CD8-positive, alpha-beta memory T cell (primary cell): ENCODE results near the gene METTL9. TPM values are rescaled to one million over a fixed set of nuclear protein-coding genes. Genes with fewer than 3 reads are reported as not detected.
"Not testable (repeated sequence)": the region's sequence is repeated elsewhere in the genome, so short reads cannot be mapped to it uniquely, and the experiment has no call there.

Experiments used
- CTCF ChIA-PET: fragments of 350-600 bp; sonication (Branson Sonifier 250); formaldehyde crosslinking; loops from one replicate; lab custom pipeline; 2021; ENCODE audit warnings: antibody characterized with exemption; lab: Charles Lee
- POLR2A ChIA-PET: fragments of 350-600 bp; sonication (Branson Sonifier 250); formaldehyde crosslinking; loops from one replicate; lab custom pipeline; 2021; ENCODE audit warnings: antibody characterized with exemption; lab: Charles Lee
- DNase-seq, 5 donors: peaks; one replicate each; pipeline versions ENCODE4 v3.0.0 to v3.0.0-alpha.2; 2020 to 2022; ENCODE audit warnings: mixed read lengths in 1 of 5
- H3K27ac ChIP-seq: one replicate; pipeline ENCODE4 v1.7.0; 2013; ENCODE audit warnings: low read depth, mild to moderate bottlenecking, low read length, moderate library complexity
- H3K27me3 ChIP-seq: 2 replicates; pipeline ENCODE4 v1.7.0; 2013; ENCODE audit warnings: low read length, mild to moderate bottlenecking; ENCODE audit not compliant: insufficient read depth, poor library complexity, severe bottlenecking
- H3K36me3 ChIP-seq: 2 replicates; pipeline ENCODE4 v1.7.0; 2013; ENCODE audit warnings: mild to moderate bottlenecking, low read length, moderate library complexity; ENCODE audit not compliant: insufficient read depth
- H3K4me1 ChIP-seq: 2 replicates; pipeline ENCODE4 v1.7.0; 2013; ENCODE audit warnings: mild to moderate bottlenecking, low read length, moderate library complexity; ENCODE audit not compliant: insufficient read depth
- H3K4me3 ChIP-seq: 2 replicates; pipeline ENCODE4 v1.7.0; 2013; ENCODE audit warnings: mild to moderate bottlenecking, low read length
- H3K9me3 ChIP-seq: 2 replicates; pipeline ENCODE4 v1.7.0; 2013; ENCODE audit warnings: mild to moderate bottlenecking, low read length
- H3K27ac Mint-ChIP-seq, 8 donors: one replicate each; pipeline ENCODE4 v1.8.0; 2020 to 2021; ENCODE audit warnings: mixed read lengths in 8 of 8, mild to moderate bottlenecking in 6 of 8, inconsistent platforms in 3 of 8, moderate library complexity in 3 of 8
- H3K27me3 Mint-ChIP-seq, 2 donors: one replicate each; pipeline ENCODE4 v1.8.0; 2020 to 2021; ENCODE audit warnings: mixed read lengths in 2 of 2, mild to moderate bottlenecking in 1 of 2, moderate library complexity in 1 of 2
- H3K36me3 Mint-ChIP-seq, 3 donors: one replicate each; pipeline ENCODE4 v1.8.0; 2020 to 2021; ENCODE audit warnings: mixed read lengths in 3 of 3, inconsistent platforms in 1 of 3, mild to moderate bottlenecking in 1 of 3
- H3K4me1 Mint-ChIP-seq, 3 donors: one replicate each; pipeline ENCODE4 v1.8.0; 2020 to 2021; ENCODE audit warnings: mixed read lengths in 3 of 3, inconsistent platforms in 1 of 3, mild to moderate bottlenecking in 1 of 3
- H3K4me3 Mint-ChIP-seq, 7 donors: one replicate each; pipeline ENCODE4 v1.8.0; 2020 to 2021; ENCODE audit warnings: mixed read lengths in 7 of 7, mild to moderate bottlenecking in 6 of 7, moderate library complexity in 4 of 7, inconsistent platforms in 2 of 7
- H3K9me3 Mint-ChIP-seq, 5 donors: one replicate each; pipeline ENCODE4 v1.8.0; 2020 to 2022; ENCODE audit warnings: mixed read lengths in 5 of 5, mild to moderate bottlenecking in 3 of 5, moderate library complexity in 2 of 5, inconsistent platforms in 1 of 5
- polyA plus RNA-seq: library from polyadenylated mRNA; unstranded; fragments of 300-500 nt; fragmentation: Illumina TruSeq; gene quantifications from one replicate; pipeline ENCODE4 v1.2.3, GENCODE V29; 2021
- total RNA-seq, 2 experiments: library from RNA; stranded (reverse); gene quantifications; one replicate each; pipeline ENCODE4 v1.2.3, GENCODE V29; 2021

The METTL9 gene
- total and polyA plus RNA-seq, 3 experiments from 2014 or later = 73.8 to 120 (median 74.2) TPM

DNA sequence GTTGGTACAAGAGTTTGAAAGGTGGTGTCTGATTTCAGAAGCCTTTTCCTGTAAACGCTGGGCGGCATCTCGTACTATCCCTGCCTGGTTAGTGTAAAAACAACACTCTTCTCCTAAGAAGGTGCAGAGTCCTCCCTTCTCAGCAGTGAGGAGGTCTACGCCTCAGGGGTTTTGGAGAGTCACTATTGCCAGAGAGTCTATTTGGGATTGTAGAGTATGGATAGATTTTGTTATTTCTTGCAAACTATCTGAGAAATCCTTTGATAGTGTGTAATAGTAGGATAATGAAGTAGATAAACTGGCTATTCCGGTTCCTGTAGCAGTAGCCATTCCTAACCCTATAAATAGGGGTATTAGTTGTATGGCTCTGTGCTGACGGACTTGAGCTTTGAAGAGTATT lies 31.5 kb downstream of the METTL9 start:
- H3K9me3 Mint-ChIP-seq, H3K27ac ChIP-seq, H3K4me3 Mint-ChIP-seq, H3K4me3 ChIP-seq, H3K9me3 ChIP-seq, H3K27me3 ChIP-seq, DNase-seq, H3K27me3 Mint-ChIP-seq, POLR2A ChIA-PET, H3K36me3 ChIP-seq: not testable (repeated sequence)
- H3K36me3 Mint-ChIP-seq = peaks cover 8 to 78% (median 15%) of the 10 kb centered on the region in 3 donors
- peaks cover 13% of the 10 kb centered on the region for H3K4me1 ChIP-seq
- H3K27ac Mint-ChIP-seq = peak overlapping the region in 1 of 8 donors; percentile 47
- CTCF ChIA-PET = interaction anchor here (1.8 kb wide), 1 partner anchor 10 kb away, joined by 5 read pairs; no protein-coding TSS in a partner anchor
- peaks cover 15 to 20% (median 17%) of the 10 kb centered on the region in 3 donors for H3K4me1 Mint-ChIP-seq

- H3K4me1 ChIP-seq, H3K4me3 Mint-ChIP-seq, H3K27ac ChIP-seq, H3K9me3 ChIP-seq, H3K27me3 Mint-ChIP-seq, H3K27ac Mint-ChIP-seq, H3K9me3 Mint-ChIP-seq, H3K27me3 ChIP-seq, H3K4me3 ChIP-seq, DNase-seq, POLR2A ChIA-PET, H3K36me3 ChIP-seq: not testable (repeated sequence)
- CTCF ChIA-PET = interaction anchor here (1.8 kb wide), 1 partner anchor 9 kb away, joined by 5 read pairs; no protein-coding TSS in a partner anchor
- Mint-ChIP-seq H3K36me3 (peaks cover 8 to 79% (median 12%) of the 10 kb centered on the region in 3 donors), H3K4me1 (peaks cover 14 to 18% (median 17%) of the 10 kb centered on the region in 3 donors)
Observed at GRCh38 chr16:21631376-21631775, 32.0 kb downstream of the METTL9 start.

DNA sequence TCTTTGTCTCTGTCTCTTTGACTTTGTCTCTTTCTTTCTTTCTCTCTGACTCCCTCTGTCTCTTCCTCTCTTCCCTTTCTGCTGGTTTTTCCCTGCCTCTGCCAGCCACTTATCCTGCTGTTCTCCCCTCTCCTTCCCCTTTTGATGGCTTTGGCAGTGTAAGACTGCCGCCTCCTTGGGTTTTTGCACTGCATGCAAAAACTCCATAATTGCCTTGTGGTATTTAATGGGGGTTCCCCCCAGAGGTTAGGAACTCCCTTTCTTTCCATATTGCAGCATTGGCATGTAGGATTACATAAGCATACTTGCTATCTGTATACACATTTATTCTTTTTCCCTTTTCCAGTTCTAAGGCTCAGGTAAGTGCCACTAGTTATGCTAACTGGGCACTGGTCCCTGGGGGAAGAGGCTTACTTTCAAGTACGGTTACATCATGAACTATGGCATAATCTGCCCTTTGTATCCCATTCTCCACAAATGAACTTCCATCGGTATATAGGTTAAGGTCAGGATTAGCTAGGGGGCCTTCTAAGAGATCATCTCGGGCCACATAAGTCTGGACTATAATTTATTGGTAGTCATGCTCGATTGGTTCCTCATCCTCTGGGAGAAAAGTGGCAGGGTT lies 32.7 kb downstream of the METTL9 start:
- POLR2A ChIA-PET, DNase-seq, H3K4me3 ChIP-seq, H3K4me1 ChIP-seq, H3K4me3 Mint-ChIP-seq, H3K9me3 Mint-ChIP-seq, H3K27me3 ChIP-seq, CTCF ChIA-PET, H3K9me3 ChIP-seq, H3K27me3 Mint-ChIP-seq, H3K27ac ChIP-seq, H3K36me3 ChIP-seq: not testable (repeated sequence)
- Mint-ChIP-seq H3K4me1 (peaks cover 7 to 16% (median 11%) of the 10 kb centered on the region in 3 donors), H3K36me3 (peaks cover 8 to 74% (median 10%) of the 10 kb centered on the region in 3 donors), H3K27ac (peak overlapping the region in 4 of 8 donors; percentile 16 to 87 (median 70))

- ChIA-PET CTCF (interaction anchor here (1.5 kb wide), 2 partner anchors 23 to 75 kb away, joined by 3 read pairs; no protein-coding TSS in a partner anchor), POLR2A (no interaction called here)
- Histone ChIP-seq H3K4me1 (peaks cover 18% of the 10 kb centered on the region), H3K9me3 (no peaks in the 10 kb centered on the region), H3K4me3 (no peak overlapping the region), H3K27me3 (no peaks in the 10 kb centered on the region), H3K27ac (no peak overlapping the region), H3K36me3 (peaks cover 3% of the 10 kb centered on the region)
- Mint-ChIP-seq H3K27me3 (no peaks in the 10 kb centered on the region), H3K4me3 (no peak overlapping the region), H3K4me1 (peaks cover 21 to 29% (median 28%) of the 10 kb centered on the region in 3 donors), H3K36me3 (peaks cover 4 to 56% (median 5%) of the 10 kb centered on the region in 3 donors), H3K9me3 (no peaks in the 10 kb centered on the region), H3K27ac (peak overlapping the region in 1 of 8 donors; percentile 38)
- no peak for DNase-seq
Observed at GRCh38 chr16:21634216-21634615, 34.8 kb downstream of the METTL9 start.

DNA sequence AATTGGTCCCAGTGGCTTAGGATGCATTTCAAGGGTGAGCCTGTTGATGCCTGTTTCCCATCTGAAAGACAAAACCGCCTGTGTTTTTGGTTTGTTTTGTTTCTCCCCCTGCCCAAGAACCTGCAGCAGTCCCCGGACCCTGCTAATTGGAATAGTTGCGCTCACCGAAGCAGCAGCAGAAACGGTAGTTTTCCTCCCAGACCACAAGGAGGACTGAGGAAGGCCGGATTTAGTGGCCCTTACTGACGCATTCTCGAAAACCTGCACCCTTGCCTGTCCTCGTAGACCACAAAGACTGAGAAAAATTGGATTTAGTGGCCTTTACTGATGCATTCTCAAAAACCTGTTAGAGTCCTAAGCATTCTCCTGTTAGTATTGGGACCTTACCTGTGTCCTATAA lies 36.3 kb downstream of the METTL9 start:
- H3K4me1 Mint-ChIP-seq = peaks cover 26 to 35% (median 34%) of the 10 kb centered on the region in 3 donors
- DNase-seq, H3K9me3 Mint-ChIP-seq, H3K9me3 ChIP-seq, H3K36me3 ChIP-seq, CTCF ChIA-PET, H3K4me3 ChIP-seq, H3K27me3 ChIP-seq, H3K27ac ChIP-seq, H3K4me3 Mint-ChIP-seq, POLR2A ChIA-PET, H3K27me3 Mint-ChIP-seq: not testable (repeated sequence)
- peaks cover 0 to 47% (median 3%) of the 10 kb centered on the region in 3 donors for H3K36me3 Mint-ChIP-seq
- peaks cover 30% of the 10 kb centered on the region for H3K4me1 ChIP-seq
- peak overlapping the region in 4 of 8 donors; percentile 36 to 64 (median 48) for H3K27ac Mint-ChIP-seq

DNA sequence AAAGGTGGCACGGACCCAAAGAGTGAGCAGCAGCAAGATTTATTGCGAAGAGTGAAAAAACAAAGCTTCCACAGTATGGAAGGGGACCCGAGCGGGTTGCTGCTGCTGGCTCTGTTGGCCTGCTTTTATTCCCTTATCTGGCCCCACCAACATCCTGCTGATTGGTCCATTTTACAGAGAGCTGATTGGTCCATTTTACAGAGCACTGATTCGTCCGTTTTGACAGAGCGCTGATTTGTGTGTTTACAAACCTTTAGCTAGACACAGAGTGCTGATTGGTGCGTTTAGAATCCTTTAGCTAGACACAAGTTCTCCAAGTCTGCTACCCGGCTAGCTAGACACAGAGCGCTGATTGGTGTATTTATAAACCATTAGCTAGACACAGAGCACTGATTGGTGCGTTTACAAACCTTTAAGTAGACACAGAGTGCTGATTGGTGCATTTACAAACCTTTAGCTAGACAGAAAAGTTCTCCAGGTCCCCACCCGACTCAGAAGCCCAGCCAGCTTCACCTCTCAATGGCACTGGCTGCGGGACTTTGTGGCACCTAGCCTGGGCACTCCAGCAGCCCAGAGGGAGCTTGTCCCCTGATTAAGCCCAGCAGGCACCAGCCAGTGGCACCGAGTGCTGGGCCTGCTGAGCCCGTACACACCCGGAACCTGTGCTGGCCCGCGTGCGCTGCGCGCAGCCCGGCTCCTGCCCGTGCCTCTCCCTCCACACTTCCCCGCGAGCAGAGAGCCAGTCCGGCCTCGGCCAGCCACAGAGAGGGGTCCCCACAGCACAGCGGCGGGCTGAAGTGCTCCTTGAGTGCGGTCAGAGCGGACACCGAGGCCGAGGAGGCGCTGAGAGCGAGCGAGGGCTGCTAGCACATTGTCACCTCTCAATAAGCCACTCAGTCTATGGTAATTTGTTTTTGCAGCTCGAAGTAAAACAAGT lies 37.9 kb downstream of the METTL9 start:
- DNase-seq = no peak
- H3K27ac ChIP-seq = no peak overlapping the region
- H3K36me3 ChIP-seq = no peaks in the 10 kb centered on the region
- ChIA-PET CTCF (interaction anchor here (1.1 to 7.5 kb wide), 7 partner anchors 14 to 71 kb away, joined by 3 to 54 read pairs (median 4); no protein-coding TSS in a partner anchor), POLR2A (no interaction called here)
- H3K4me1 Mint-ChIP-seq = peaks cover 29 to 39% (median 38%) of the 10 kb centered on the region in 3 donors
- H3K9me3 Mint-ChIP-seq = no peaks in the 10 kb centered on the region
- no peaks in the 10 kb centered on the region for H3K9me3 ChIP-seq
- peaks cover 0 to 36% (median 4%) of the 10 kb centered on the region in 3 donors for H3K36me3 Mint-ChIP-seq
- no peak overlapping the region for H3K4me3 ChIP-seq
- no peaks in the 10 kb centered on the region for H3K27me3 Mint-ChIP-seq
- H3K27ac Mint-ChIP-seq = peak overlapping the region; percentile 44 to 85 (median 62)
- no peak overlapping the region for H3K4me3 Mint-ChIP-seq
- no peaks in the 10 kb centered on the region for H3K27me3 ChIP-seq
- H3K4me1 ChIP-seq = peaks cover 30% of the 10 kb centered on the region

GRCh38 chr16:21638573-21638975 lies 39.2 kb downstream of the METTL9 start:
- Histone ChIP-seq H3K9me3 (no peaks in the 10 kb centered on the region), H3K4me3 (no peak overlapping the region), H3K27me3 (no peaks in the 10 kb centered on the region), H3K36me3 (no peaks in the 10 kb centered on the region), H3K27ac (no peak overlapping the region), H3K4me1 (peaks cover 30% of the 10 kb centered on the region)
- ChIA-PET CTCF (interaction anchor here (1.1 to 7.5 kb wide), 6 partner anchors 11 to 55 kb away, joined by 3 to 54 read pairs (median 5); no protein-coding TSS in a partner anchor), POLR2A (no interaction called here)
- no peaks in the 10 kb centered on the region for H3K27me3 Mint-ChIP-seq
- peaks cover 29 to 39% (median 39%) of the 10 kb centered on the region in 3 donors for H3K4me1 Mint-ChIP-seq
- H3K27ac Mint-ChIP-seq = peak overlapping the region; percentile 14 to 89 (median 82)
- H3K36me3 Mint-ChIP-seq = peaks cover 0 to 30% (median 4%) of the 10 kb centered on the region in 3 donors
- H3K4me3 Mint-ChIP-seq = peak overlapping the region in 6 of 7 donors; percentile 1 to 60 (median 30)
- peak in 1 of 5 donors; percentile 22 for DNase-seq
- no peaks in the 10 kb centered on the region for H3K9me3 Mint-ChIP-seq
